GM18498 (cell line): Measurements from ENCODE around the gene HNRNPC.
"Not testable (repeated sequence)": the region's sequence is repeated elsewhere in the genome, so short reads cannot be mapped to it uniquely, and the experiment has no call there.

Source experiments
- ATAC-seq: cut with Tn5 transposase; IDR thresholded peaks from one replicate; pipeline ENCODE4 v1.9.1; 2021; ENCODE audit warnings: mild to moderate bottlenecking, moderate library complexity; ENCODE audit not compliant: unreplicated experiment

The HNRNPC gene

DNA sequence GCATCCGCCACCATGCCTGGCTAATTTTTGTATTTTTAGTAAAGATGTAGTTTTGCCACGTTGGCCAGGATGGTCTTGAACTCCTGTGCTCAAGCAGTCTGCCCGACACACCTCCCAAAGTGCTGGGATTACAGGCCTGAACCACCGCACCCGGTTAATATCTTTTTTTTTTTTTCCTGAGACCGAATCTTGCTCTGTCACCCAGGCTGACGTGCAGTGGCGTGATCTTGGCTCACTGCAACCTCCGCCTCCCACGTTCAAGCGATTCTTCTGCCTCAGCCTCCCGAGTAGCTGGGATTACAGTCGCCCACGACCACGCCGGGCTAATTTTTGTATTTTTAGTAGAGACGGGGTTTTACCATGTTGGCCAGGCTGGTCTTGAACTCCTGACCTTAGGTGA is 3.4 kb upstream of the HNRNPC start:
- not testable (repeated sequence) for ATAC-seq

GRCh38 chr14:21268617-21269251 is 508 bp downstream of the HNRNPC start:
- ATAC-seq = no peak

- no peak for ATAC-seq
Measured at GRCh38 chr14:21267886-21268616, 1.2 kb downstream of the HNRNPC start.

DNA sequence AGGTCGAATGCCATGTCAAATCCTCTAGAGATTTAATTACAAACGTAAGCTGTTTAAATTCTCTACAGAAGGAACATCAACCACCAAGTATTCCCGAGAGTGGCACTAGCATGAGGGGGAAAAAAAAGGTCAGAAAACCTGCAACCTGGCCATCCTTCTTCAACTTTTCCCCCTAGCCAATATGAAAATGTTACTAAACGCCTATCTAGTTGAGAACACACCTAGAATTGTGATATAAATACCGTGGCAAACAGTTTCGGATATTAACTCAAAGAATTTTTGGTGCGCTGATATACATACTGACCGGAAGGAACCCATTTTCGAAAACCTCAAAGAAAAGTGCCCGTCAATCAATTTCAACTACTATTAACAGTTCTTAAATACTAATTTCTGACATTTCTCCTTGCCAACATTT is 1.8 kb downstream of the HNRNPC start:
- no peak for ATAC-seq

- ATAC-seq = peak; percentile 71
Measured at GRCh38 chr14:21264025-21264801, 5.0 kb downstream of the HNRNPC start.

GRCh38 chr14:21263284-21264024 is 5.8 kb downstream of the HNRNPC start:
- no peak for ATAC-seq

GRCh38 chr14:21262410-21262809 is 6.8 kb downstream of the HNRNPC start:
- no peak for ATAC-seq

DNA sequence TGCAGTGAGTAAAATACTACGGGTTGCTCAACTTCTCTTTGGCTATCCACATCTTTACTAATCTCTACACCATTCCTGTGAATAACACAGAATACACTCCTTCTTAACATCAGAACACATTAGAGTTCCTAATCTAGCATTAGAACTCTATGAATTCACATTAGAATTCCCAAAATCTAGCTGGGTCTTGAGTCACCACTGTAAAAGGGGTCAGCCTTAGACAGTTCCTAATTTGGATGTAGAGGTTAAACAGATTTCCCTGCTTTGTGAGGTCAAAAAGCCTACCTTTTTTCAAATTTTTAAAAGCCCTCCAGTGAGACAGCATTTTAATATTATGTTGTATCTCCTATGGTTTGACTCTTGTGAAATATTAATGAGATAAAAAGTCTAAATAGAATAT is 7.4 kb downstream of the HNRNPC start:
- ATAC-seq = no peak

DNA sequence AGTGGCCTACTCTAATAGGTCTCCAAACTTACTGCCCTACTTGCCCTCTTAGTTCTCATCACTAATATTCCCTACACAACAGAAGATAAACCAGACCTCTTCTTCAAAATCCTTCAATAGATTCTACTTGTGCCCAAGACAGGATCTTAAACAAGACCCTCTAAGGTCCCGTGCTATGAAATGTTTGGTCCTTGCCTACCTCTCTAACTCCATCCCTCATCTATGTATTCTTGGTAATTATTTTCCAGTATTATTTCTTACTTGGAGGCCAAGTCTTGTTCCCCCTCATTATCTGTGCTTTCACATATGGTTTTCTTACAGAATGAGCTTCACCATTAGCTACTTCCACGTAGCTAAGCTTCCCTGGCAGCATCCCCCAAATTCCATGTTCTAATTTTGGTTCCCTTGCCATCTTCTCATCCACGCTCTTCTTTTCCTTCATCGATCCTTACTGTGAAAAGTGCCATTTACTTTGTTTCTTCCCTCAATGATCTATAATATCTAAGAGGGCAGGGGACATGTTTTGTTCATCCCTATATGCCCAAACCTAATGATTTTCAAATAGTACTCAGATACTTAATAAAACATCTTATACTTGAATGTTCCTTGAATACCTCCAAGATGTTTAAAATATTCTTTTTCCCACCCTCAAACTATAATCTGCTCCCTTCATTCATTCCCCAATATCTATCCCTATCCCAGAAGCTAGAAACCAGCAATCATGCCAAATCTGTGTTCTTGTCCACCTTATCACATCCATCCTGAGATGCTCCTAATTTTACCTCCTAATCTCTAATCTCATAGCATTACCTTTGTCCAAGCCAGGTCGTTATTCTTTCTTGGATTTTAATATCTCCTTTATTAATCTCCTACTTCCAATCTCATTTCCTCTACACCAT is 10.1 kb downstream of the HNRNPC start:
- no peak for ATAC-seq

DNA sequence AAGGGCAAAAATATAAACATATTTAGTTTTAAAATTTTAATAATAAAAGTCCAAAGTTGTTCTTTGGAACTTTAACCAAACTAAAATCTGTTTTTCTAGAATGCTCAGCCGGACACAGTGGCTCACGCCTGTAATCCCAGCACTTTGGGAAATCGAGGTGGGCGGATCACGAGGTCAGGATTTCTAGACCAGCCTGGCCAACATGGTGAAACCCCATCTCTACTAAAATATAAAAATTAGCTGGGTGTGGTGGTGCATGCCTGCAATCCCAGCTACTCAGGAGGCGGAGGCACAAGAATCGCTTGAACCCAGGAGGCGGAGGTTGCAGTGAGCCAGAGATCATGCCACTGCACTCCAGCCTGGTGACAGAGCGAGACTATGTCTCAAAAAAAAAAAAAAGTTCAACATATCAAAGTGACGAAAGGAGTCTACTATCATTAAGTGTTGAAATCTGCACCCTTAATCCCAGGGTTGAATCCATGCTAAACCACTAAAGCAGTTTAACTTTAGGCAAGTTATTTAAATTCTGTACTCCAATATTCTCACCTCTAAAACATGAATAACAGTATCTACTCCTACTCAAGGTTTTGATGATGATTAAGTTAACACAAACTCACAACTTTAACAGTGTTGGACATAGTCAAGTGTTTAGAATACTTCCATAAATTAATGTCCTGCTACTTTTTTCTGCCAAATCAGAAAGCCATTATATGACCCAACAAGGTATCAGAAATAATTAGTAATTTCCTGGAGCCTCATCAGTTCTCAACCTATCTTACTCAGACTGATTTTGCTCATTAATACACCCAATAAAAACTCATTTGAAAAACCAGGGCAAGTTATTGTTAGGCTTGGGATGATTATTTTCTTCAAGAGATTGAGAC is 11.0 kb downstream of the HNRNPC start:
- no peak for ATAC-seq

DNA sequence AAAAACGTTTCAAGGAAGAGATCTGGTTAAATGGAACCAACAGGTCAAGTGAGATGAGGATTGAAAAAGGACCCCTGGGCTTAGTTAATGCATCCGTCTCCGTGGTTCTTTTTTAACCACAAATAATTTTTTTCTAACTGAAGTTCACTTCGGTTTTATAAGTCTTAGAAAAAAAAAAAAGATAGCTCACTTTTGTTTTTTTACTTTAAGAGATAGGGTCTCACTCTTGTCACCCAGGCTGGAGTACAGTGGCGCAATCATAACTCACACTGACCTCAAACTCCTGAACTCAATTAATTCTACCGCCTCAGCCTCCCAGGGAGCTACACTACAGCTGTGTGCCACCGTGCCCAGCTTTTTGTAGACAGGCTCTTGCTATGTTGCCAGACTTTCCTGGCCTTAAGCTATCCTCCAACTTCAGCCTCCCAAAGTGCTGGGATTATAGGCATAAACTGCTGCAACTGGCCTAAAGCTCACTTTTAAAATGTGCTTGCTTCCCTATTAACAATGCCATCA is 11.8 kb downstream of the HNRNPC start:
- no peak for ATAC-seq

DNA sequence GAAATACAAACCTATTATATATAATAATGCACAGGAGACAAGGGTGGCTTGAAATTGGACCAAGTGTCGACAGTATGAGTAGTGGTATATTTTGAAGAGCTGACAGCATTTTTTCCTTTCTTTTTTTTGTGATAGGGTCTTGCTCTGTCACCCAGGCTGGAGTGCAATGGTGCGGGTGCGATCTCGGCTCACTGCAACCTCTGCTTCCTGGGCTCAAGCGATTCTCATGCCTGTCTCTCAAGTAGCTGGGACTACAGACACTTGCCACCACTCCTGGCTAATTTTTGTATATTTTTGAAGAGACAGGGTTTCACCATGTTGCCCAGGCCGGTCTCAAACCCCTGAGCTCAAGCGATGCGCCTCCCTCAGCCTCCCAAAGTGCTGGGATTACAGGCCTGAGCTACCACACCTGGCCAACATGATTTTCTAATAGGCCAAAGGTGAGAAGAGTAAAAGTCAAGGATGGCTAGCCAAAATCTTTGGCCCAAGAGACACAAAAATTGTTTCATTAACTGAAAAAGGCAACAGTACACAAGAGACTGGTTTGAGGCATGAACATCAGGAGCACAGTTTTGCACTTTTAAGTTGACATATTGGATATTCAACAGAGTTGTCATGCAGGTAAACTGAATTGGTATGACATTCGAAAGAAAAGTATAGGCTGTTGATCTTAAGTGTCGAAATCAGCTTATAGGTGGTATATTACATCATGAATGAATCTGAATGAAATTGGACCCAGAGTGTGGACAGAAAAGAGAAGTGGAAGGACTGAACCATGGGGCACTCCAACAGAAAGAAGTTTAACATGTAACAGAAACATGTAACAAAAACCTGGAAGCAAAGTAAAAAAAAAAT is 12.5 kb downstream of the HNRNPC start:
- no peak for ATAC-seq

DNA sequence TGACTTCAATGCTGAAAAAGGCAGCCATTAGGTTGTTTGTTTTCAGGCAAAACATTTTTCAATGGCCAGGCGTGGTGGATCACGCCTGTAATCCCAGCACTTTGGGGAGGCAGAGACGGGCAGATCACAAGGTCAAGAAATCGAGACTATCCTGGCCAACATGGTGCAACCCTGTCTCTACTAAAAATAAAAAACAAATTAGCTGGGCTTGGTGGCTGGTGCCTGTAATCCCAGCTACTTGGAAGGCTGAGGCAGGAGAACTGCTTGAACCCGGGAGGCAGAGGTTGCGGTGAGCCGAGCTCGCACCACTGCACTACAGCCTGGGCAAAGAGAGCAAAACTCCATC is 13.2 kb downstream of the HNRNPC start:
- not testable (repeated sequence) for ATAC-seq

- ATAC-seq = no peak
Measured at GRCh38 chr14:21255385-21256101, 13.7 kb downstream of the HNRNPC start.

DNA sequence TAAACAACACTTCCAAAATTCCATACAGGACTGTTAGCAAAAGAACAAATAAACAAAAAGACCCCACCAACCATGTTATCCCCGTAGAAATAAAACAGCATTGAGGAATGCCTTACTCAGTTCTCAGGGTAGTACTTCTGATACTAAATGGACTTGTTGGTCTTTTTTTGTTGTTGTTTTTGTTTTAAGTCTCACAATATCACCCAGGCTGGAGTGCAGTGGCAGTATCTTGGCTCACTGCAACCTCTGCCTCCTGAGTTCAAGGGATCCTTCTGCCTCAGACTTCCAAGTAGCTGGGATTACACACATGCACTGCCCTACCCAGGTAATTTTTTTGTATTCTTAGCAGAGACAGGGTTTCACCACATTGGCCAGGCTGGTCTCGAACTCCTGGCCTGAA is 17.1 kb downstream of the HNRNPC start:
- no peak for ATAC-seq

DNA sequence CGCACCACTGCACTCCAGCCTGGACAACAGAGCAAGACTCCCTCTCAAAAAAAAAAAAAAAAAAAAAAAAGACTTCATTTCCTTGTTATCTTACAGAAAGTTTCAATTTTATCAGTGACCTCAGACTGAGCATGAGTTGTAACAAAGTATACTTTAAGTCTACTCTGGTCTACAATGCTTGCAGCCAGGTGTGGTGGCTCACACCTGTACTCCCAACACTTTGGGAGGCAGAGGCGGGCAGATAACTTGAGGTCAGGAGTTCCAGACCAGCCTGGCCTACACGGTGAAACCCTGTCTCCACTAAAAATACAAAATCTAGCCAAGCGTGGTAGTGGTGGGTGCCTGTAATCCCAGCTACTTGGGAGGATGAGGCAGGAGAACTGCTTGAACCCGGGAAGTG is 18.0 kb downstream of the HNRNPC start:
- no peak for ATAC-seq

- no peak for ATAC-seq
Measured at GRCh38 chr14:21248739-21249411, 20.4 kb downstream of the HNRNPC start.
